Adrenal gland (tissue), 5 donors: ENCODE results near the gene RALGAPA2.

ENCODE experiments used
- POLR2A ChIP-seq, 2 donors: fragments of 450-650 bp; IDR thresholded peaks; one replicate each; pipeline ENCODE4 v1.6.1; 2017; ENCODE audit warnings: antibody characterized with exemption in 2 of 2, mild to moderate bottlenecking in 2 of 2, moderate library complexity in 1 of 2
- TF ChIP-seq, protein P1 (sequence below), 6 experiments: fragments of 450-650 bp in 4 of 6; fragments of 200-600 bp in 2 of 6; sonication (generic) in 1 of 6; IDR thresholded peaks; 1 replicate in 5 of 6; 2 replicates in 1 of 6; pipeline versions ENCODE4 v1.5.1 to v1.8.0; 2016 to 2021; ENCODE audit warnings: antibody characterized with exemption in 6 of 6, mild to moderate bottlenecking in 2 of 6, moderate library complexity in 1 of 6
- donor health status: DM: no; HTN: no; CAD: no.

GRCh38 chr20:20641783-20642182 lies 70.7 kb downstream of the RALGAPA2 start:
- TF ChIP-seq, protein P1, sequence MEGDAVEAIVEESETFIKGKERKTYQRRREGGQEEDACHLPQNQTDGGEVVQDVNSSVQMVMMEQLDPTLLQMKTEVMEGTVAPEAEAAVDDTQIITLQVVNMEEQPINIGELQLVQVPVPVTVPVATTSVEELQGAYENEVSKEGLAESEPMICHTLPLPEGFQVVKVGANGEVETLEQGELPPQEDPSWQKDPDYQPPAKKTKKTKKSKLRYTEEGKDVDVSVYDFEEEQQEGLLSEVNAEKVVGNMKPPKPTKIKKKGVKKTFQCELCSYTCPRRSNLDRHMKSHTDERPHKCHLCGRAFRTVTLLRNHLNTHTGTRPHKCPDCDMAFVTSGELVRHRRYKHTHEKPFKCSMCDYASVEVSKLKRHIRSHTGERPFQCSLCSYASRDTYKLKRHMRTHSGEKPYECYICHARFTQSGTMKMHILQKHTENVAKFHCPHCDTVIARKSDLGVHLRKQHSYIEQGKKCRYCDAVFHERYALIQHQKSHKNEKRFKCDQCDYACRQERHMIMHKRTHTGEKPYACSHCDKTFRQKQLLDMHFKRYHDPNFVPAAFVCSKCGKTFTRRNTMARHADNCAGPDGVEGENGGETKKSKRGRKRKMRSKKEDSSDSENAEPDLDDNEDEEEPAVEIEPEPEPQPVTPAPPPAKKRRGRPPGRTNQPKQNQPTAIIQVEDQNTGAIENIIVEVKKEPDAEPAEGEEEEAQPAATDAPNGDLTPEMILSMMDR (IDR thresholded peaks at IDR 0.05): no peak
- TF ChIP-seq POLR2A (IDR thresholded peaks at IDR 0.05): no peak
